Right lobe of liver (tissue), 6 donors: ENCODE measurements around the gene FEZ2. TPM values are rescaled to one million over a fixed set of nuclear protein-coding genes. Genes with fewer than 3 reads are reported as not detected.

ENCODE experiments used
- ATAC-seq, 4 donors: fragments of 200-7000 bp; cut with Tn5 transposase; one replicate each; pipeline ENCODE4 v1.9.1; 2020; ENCODE audit warnings: mild to moderate bottlenecking in 4 of 4, moderate library complexity in 4 of 4
- DNase-seq, 3 donors: peaks; one replicate each; pipeline ENCODE4 v3.0.0-alpha.2; 2020
- H3K27ac ChIP-seq, 3 donors: fragments of 200-600 bp; one replicate each; pipeline ENCODE4 v1.8.0; 2022
- H3K27me3 ChIP-seq, 2 donors: fragments of 200-600 bp; one replicate each; pipeline ENCODE4 v1.8.0; 2022
- H3K36me3 ChIP-seq, 4 donors: fragments of 200-600 bp; sonication (generic) in 1 of 4; one replicate each; pipeline versions ENCODE4 v1.5.1 to v1.8.0; 2017 to 2022; ENCODE audit warnings: control low read depth in 1 of 4
- H3K4me1 ChIP-seq, 4 donors: fragments of 200-600 bp; sonication (generic) in 1 of 4; one replicate each; pipeline versions ENCODE4 v1.5.1 to v1.8.0; 2017 to 2022; ENCODE audit warnings: control low read depth in 1 of 4
- H3K4me3 ChIP-seq, 3 donors: fragments of 200-600 bp; one replicate each; pipeline ENCODE4 v1.8.0; 2022
- H3K9me3 ChIP-seq, 4 donors: fragments of 200-600 bp; sonication (generic) in 1 of 4; one replicate each; pipeline versions ENCODE4 v1.5.1 to v1.8.0; 2017 to 2022; ENCODE audit warnings: control low read depth in 1 of 4
- POLR2A ChIP-seq: fragments of 450-650 bp; IDR thresholded peaks from one replicate; pipeline ENCODE4 v1.6.1; 2017; ENCODE audit warnings: antibody characterized with exemption, mild to moderate bottlenecking
- WGBS: methylation state at CpG from one replicate; pipeline ENCODE4 v1.1.6; 2018; ENCODE audit warnings: low coverage, low lambda C conversion rate; ENCODE audit not compliant: insufficient coverage; ENCODE audit errors: missing lambda C conversion rate; 5-methylcytosine and 5-hydroxymethylcytosine counted together
- intact Hi-C, 2 donors: fragments of 100-400 bp; cut with DNase I; formaldehyde crosslinking; loops; one replicate each; pipeline versions ENCODE4 v1.11.2 to v1.14.1; 2022
- total RNA-seq, 6 experiments: library from RNA; depleted of rRNA in 2 of 6; stranded (reverse); fragments of >200 nt in 2 of 6; fragmentation: NEBNext Ultra II Directional in 3 of 6; extraction: Animal tissue kit (Norgen Biotek cat#: 25700) in 3 of 6; gene quantifications; one replicate each; pipeline versions ENCODE4 v1.1.0 to v1.2.4, GENCODE V29; 2016 to 2023
- TF ChIP-seq, protein P1 (sequence below), 4 donors: fragments of 200-600 bp in 3 of 4; fragments of 450-650 bp in 1 of 4; IDR thresholded peaks; one replicate each; pipeline versions ENCODE4 v1.5.1 to v1.8.0; 2016 to 2022; ENCODE audit warnings: antibody characterized with exemption in 4 of 4, mild to moderate bottlenecking in 2 of 4
- donor health status: DM: no; HTN: yes; CAD: no.
- donor health status: DM: no; HTN: no; CAD: no.
- donor health status: DM: no; HTN: no; CAD: no.
- donor health status: DM: no; HTN: yes; CAD: no.
- donor health status: DM: no; HTN: yes; CAD: no.

Gene FEZ2
- total RNA-seq, 6 experiments from 2014 or later = 11.1 to 22.2 (median 18.7) TPM

DNA sequence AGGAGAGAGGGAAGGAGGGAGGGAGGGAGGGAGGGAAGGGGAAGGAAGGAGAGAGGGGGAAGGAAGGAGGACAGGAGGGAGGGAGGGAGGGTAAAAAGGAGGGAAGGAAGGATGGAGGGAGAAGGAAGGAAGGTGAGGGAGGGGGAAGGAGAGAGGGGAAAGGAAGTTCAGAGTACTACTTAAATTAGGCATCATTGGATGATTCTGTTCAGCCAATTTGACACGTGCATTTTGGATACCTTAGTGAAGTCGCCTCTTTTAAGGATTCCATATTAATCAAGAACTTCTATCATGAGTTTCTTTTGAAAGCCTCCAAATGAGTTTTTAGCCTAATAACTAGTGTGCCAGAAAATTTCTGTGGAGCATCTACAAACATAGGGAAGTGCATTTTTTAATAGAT lies 62.9 kb downstream of the FEZ2 start:
- Histone ChIP-seq H3K27ac (no peak overlapping the region), H3K4me3 (no peak overlapping the region), H3K36me3 (no peaks in the 10 kb centered on the region), H3K27me3 (no peaks in the 10 kb centered on the region), H3K9me3 (no peaks in the 10 kb centered on the region), H3K4me1 (no peaks in the 10 kb centered on the region)
- no peak for TF ChIP-seq POLR2A
- 80% methylated on average over 2 of the region's 2 CpGs for WGBS
- intact Hi-C loops = no loop called here
- ATAC-seq (no peak), DNase-seq (no peak)

- TF ChIP-seq POLR2A = no peak
- TF ChIP-seq, protein P1, sequence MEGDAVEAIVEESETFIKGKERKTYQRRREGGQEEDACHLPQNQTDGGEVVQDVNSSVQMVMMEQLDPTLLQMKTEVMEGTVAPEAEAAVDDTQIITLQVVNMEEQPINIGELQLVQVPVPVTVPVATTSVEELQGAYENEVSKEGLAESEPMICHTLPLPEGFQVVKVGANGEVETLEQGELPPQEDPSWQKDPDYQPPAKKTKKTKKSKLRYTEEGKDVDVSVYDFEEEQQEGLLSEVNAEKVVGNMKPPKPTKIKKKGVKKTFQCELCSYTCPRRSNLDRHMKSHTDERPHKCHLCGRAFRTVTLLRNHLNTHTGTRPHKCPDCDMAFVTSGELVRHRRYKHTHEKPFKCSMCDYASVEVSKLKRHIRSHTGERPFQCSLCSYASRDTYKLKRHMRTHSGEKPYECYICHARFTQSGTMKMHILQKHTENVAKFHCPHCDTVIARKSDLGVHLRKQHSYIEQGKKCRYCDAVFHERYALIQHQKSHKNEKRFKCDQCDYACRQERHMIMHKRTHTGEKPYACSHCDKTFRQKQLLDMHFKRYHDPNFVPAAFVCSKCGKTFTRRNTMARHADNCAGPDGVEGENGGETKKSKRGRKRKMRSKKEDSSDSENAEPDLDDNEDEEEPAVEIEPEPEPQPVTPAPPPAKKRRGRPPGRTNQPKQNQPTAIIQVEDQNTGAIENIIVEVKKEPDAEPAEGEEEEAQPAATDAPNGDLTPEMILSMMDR (IDR thresholded peaks at IDR 0.05) = no peak
- Histone ChIP-seq H3K4me3 (no peak overlapping the region), H3K4me1 (no peaks in the 10 kb centered on the region), H3K9me3 (no peaks in the 10 kb centered on the region), H3K27me3 (no peaks in the 10 kb centered on the region), H3K36me3 (no peaks in the 10 kb centered on the region), H3K27ac (no peak overlapping the region)
- no peak for ATAC-seq
- intact Hi-C loops = no loop called here
- DNase-seq = no peak
Measured at GRCh38 chr2:36534275-36534799, 63.6 kb downstream of the FEZ2 start.

DNA sequence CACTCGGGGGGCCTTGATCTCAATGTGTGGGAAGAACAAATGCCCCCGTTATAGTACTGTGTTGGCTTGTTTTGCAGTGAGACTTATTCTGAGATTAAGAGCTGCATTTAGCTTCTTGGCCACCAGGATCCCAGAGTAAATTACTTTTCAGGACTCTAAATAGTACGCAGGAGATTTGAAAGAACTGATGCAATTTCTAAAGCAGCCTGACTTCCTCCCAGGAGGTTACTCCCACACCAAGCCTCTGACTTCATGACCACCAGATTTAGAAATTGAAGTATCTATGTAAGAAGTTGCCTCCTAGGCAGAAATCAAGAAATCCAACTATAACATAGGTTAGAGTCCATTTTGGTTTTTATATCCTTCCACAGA lies 67.0 kb downstream of the FEZ2 start:
- intact Hi-C loops = no loop called here
- ATAC-seq (peak in 1 of 4 donors; percentile 31), DNase-seq (no peak)
- WGBS = 64% methylated on average over 3 of the region's 3 CpGs
- Histone ChIP-seq H3K9me3 (no peaks in the 10 kb centered on the region), H3K27me3 (no peaks in the 10 kb centered on the region), H3K4me3 (no peak overlapping the region), H3K4me1 (no peaks in the 10 kb centered on the region), H3K36me3 (no peaks in the 10 kb centered on the region), H3K27ac (no peak overlapping the region)
- TF ChIP-seq POLR2A = no peak
- TF ChIP-seq, protein P1 (IDR thresholded peaks at IDR 0.05) = no peak

- Histone ChIP-seq H3K4me1 (no peaks in the 10 kb centered on the region), H3K27ac (no peak overlapping the region), H3K36me3 (no peaks in the 10 kb centered on the region), H3K9me3 (no peaks in the 10 kb centered on the region), H3K27me3 (no peaks in the 10 kb centered on the region), H3K4me3 (no peak overlapping the region)
- 84% methylated on average over 8 of the region's 9 CpGs for WGBS
- no peak for TF ChIP-seq POLR2A
- TF ChIP-seq, protein P1 (IDR thresholded peaks at IDR 0.05) = no peak
- DNase-seq (no peak), ATAC-seq (no peak)
- intact Hi-C loops = no loop called here
Measured at GRCh38 chr2:36530178-36530982, 67.6 kb downstream of the FEZ2 start.

- Histone ChIP-seq H3K9me3 (no peaks in the 10 kb centered on the region), H3K4me3 (no peak overlapping the region), H3K4me1 (no peaks in the 10 kb centered on the region), H3K27ac (no peak overlapping the region), H3K36me3 (no peaks in the 10 kb centered on the region), H3K27me3 (no peaks in the 10 kb centered on the region)
- 77% methylated on average over 7 of the region's 7 CpGs for WGBS
- no peak for TF ChIP-seq POLR2A
- TF ChIP-seq, protein P1 (IDR thresholded peaks at IDR 0.05) = no peak
- no peak for ATAC-seq
- no peak for DNase-seq
- intact Hi-C loops = no loop called here
Measured at GRCh38 chr2:36528766-36529392, 69.1 kb downstream of the FEZ2 start.
